ENCODE data around the gene SLC12A9.

DNA sequence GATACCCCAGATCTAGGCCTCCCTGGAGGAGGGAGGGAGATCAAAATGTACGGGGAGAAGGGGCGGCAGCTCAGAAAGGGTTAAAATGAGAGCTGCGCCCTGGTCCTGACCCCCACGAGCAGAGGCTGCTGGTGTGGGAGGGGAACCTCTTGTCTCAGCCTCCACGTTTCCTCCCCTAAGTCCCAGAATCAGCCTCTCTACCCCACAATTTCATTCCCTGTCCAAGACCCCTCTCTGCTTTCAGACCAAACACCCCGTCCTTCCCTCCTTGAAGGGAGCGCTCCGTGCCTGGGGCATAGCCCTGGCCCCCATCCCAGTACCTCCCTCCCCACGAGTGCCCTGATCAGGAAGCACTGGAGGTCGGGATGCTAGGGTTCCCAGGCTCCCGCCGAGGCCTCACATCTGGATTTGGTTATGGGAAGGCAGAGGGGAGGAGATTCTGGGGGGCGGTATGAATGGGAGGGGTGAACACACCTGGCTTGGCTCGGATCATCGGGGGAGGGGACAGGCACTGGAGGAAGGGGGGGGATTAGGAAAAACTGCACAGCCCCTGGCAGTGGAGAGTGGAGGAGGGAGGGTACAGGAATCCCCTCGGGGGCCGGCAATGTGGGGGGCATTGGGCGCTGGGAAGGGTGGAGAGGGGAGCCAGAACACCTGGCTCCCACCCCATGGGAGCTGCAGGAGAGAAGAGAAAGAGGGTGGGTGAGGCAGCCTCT lies 27.9 kb upstream of the SLC12A9 start:
- no peak for TF ChIP-seq EZH2 (IDR thresholded peaks at IDR 0.05; ENCODE audit: borderline replicate concordance, low read length)
- TF ChIP-seq, protein P1, sequence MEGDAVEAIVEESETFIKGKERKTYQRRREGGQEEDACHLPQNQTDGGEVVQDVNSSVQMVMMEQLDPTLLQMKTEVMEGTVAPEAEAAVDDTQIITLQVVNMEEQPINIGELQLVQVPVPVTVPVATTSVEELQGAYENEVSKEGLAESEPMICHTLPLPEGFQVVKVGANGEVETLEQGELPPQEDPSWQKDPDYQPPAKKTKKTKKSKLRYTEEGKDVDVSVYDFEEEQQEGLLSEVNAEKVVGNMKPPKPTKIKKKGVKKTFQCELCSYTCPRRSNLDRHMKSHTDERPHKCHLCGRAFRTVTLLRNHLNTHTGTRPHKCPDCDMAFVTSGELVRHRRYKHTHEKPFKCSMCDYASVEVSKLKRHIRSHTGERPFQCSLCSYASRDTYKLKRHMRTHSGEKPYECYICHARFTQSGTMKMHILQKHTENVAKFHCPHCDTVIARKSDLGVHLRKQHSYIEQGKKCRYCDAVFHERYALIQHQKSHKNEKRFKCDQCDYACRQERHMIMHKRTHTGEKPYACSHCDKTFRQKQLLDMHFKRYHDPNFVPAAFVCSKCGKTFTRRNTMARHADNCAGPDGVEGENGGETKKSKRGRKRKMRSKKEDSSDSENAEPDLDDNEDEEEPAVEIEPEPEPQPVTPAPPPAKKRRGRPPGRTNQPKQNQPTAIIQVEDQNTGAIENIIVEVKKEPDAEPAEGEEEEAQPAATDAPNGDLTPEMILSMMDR (IDR thresholded peaks at IDR 0.05; ENCODE audit: low read length): no peak
